ENCODE measurements around the gene HDAC11.
"Not testable (repeated sequence)": the region's sequence is repeated elsewhere in the genome, so short reads cannot be mapped to it uniquely, and the experiment has no call there.

DNA sequence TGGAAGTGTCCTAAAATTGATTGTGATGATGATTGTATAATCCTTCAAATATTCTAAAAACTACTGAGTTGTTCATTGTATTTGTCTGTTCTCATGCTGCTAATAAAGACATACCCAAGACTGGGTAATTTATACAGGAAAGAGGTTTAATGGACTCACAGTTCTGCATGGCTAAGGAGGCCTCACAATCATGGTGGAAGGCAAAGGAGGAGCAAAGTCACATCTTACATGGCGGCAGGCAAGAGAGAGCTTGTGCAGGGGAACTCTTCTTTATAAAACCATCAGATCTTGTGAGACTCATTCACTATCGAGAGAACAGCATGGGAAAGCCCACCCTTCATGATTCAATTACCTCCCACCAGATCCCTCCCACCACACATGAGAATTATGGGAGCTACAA, 41.6 kb downstream of the HDAC11 start:
- TF ChIP-seq POLR2A, POLR2AphosphoS5 (IDR thresholded peaks at IDR 0.05; ENCODE audit: low read depth, low read length): not testable (repeated sequence)

Measured in GM12892 (cell line).